Measurements from ENCODE around the gene HCFC1.

DNA sequence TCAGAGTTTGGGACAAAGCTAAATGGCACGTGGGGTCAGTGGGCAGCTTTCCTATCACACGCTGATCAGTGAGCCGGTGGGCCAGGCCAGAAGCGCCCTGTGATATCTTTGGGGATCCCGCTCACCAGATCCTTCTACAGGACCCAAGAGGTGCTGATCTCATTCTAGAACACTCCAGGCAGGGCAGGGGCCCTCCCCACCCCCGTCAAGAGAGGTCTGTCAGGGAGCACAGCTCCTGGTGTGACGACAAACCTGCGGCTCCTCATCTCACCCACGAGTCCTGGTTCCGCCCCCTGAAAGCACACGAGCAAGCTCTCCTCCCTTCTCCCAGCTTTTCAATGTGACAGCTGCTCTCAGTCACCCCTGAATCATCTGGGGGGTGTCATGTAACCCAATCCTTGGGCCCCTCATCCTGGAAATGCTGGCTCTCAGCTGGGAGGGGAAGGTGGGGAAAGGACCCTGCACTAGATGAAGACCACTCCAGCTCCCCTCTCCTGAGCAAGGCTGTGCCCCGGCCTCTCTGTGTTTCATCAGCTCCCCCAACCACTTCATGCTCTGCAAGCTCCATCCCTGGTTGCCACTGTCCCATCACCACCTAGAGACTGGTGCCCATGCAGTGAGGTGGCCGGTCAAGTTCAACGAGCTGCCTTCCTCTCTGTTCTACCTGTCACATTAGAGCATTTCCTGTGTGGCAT is 4.6 kb downstream of the HCFC1 start:
- no peak for TF ChIP-seq RFX5 (IDR thresholded peaks at IDR 0.05)
- no peak for TF ChIP-seq POLR2A (IDR thresholded peaks at IDR 0.05; ENCODE audit: low read length)
- TF ChIP-seq MYC (IDR thresholded peaks at IDR 0.05; ENCODE audit: borderline replicate concordance, low read length): no peak
- TF ChIP-seq, protein P1, sequence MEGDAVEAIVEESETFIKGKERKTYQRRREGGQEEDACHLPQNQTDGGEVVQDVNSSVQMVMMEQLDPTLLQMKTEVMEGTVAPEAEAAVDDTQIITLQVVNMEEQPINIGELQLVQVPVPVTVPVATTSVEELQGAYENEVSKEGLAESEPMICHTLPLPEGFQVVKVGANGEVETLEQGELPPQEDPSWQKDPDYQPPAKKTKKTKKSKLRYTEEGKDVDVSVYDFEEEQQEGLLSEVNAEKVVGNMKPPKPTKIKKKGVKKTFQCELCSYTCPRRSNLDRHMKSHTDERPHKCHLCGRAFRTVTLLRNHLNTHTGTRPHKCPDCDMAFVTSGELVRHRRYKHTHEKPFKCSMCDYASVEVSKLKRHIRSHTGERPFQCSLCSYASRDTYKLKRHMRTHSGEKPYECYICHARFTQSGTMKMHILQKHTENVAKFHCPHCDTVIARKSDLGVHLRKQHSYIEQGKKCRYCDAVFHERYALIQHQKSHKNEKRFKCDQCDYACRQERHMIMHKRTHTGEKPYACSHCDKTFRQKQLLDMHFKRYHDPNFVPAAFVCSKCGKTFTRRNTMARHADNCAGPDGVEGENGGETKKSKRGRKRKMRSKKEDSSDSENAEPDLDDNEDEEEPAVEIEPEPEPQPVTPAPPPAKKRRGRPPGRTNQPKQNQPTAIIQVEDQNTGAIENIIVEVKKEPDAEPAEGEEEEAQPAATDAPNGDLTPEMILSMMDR (IDR thresholded peaks at IDR 0.05): no peak
- TF ChIP-seq CEBPB (IDR thresholded peaks at IDR 0.05): no peak
- TF ChIP-seq EP300 (IDR thresholded peaks at IDR 0.05): no peak
- no peak for TF ChIP-seq JUN (IDR thresholded peaks at IDR 0.05)
- TF ChIP-seq ESRRA (IDR thresholded peaks at IDR 0.05; ENCODE audit: borderline replicate concordance, low read length): no peak
- no peak for TF ChIP-seq SMC3 (IDR thresholded peaks at IDR 0.05)
- TF ChIP-seq SREBF2 (IDR thresholded peaks at IDR 0.05): no peak

All from A549 (cell line).